Stimulated activated CD4-positive, alpha-beta T cell treated with anti-CD3 and anti-CD28 coated beads, Interleukin-4, amount 100 ng/mL, for 48 hours (primary cell): Measurements from ENCODE around the gene CCDC87.
A peak's percentile ranks its signal among the peaks of the same experiment; 100 is the strongest.
"Not testable (repeated sequence)": the region's sequence is repeated elsewhere in the genome, so short reads cannot be mapped to it uniquely, and the experiment has no call there.

Source experiments
- DNase-seq, 2 donors: peaks; one replicate each; pipeline ENCODE4 v3.0.0-alpha.2; 2020; ENCODE audit warnings: low read depth in 2 of 2

CCDC87 gene

GRCh38 chr11:66616379-66617154, 23.7 kb upstream of the CCDC87 start, which contains the start of gene RBM14:
RBM14 (plus strand) TSS chr11:66616630; CDS start chr11:66616721, 91 bp downstream.
- peak; percentile 93 to 98 for DNase-seq

- DNase-seq, result no peak
Observed at GRCh38 chr11:66614073-66614472, 21.2 kb upstream of the CCDC87 start.

- DNase-seq, result no peak
Observed at GRCh38 chr11:66612458-66612857, 19.6 kb upstream of the CCDC87 start.

- DNase-seq, result no peak
Observed at GRCh38 chr11:66609721-66610617, 17.1 kb upstream of the CCDC87 start.

GRCh38 chr11:66607126-66607834, 14.4 kb upstream of the CCDC87 start:
- no peak for DNase-seq

GRCh38 chr11:66606608-66607007, 13.7 kb upstream of the CCDC87 start:
- DNase-seq, result not testable (repeated sequence)

GRCh38 chr11:66604155-66604554, 11.3 kb upstream of the CCDC87 start:
- DNase-seq, result no peak

- no peak for DNase-seq
Observed at GRCh38 chr11:66603072-66603471, 10.2 kb upstream of the CCDC87 start.

- no peak for DNase-seq
Observed at GRCh38 chr11:66600631-66601233, 7.9 kb upstream of the CCDC87 start.

- no peak for DNase-seq
Observed at GRCh38 chr11:66600219-66600618, 7.4 kb upstream of the CCDC87 start.

- no peak for DNase-seq
Observed at GRCh38 chr11:66598993-66599392, 6.1 kb upstream of the CCDC87 start.

GRCh38 chr11:66595245-66595904, 2.5 kb upstream of the CCDC87 start:
- no peak for DNase-seq

- no peak for DNase-seq
Observed at GRCh38 chr11:66593650-66594049, 787 bp upstream of the CCDC87 start.

- no peak for DNase-seq
Observed at GRCh38 chr11:66593303-66593635, 406 bp upstream of the CCDC87 start.

GRCh38 chr11:66591175-66591574, 1.7 kb downstream of the CCDC87 start:
- no peak for DNase-seq

GRCh38 chr11:66589996-66590675, 2.7 kb downstream of the CCDC87 start:
- no peak for DNase-seq

- DNase-seq, result not testable (repeated sequence)
Observed at GRCh38 chr11:66589315-66589714, 3.5 kb downstream of the CCDC87 start.

- no peak for DNase-seq
Observed at GRCh38 chr11:66586136-66586535, 6.7 kb downstream of the CCDC87 start.

GRCh38 chr11:66585447-66585846, 7.4 kb downstream of the CCDC87 start:
- DNase-seq, result not testable (repeated sequence)

GRCh38 chr11:66582565-66583147, 10.2 kb downstream of the CCDC87 start:
- not testable (repeated sequence) for DNase-seq
